Measurements from ENCODE around the gene CSF2RB. TPM values are rescaled to one million over a fixed set of nuclear protein-coding genes. Genes with fewer than 3 reads are reported as not detected.

The CSF2RB gene
- total and polyA plus RNA-seq, 11 donors = 0.69 to 39.4 (median 2.3) TPM

GRCh38 chr22:36934418-36935312 lies 21.2 kb downstream of the CSF2RB start:
- H3K9me3 ChIP-seq = no peaks in the 10 kb centered on the region
- H3K27ac ChIP-seq = no peak overlapping the region
- H3K27me3 ChIP-seq = no peaks in the 10 kb centered on the region
- H3K4me1 ChIP-seq = peaks cover 0 to 10% (median 0%) of the 10 kb centered on the region in 12 donors
- intact Hi-C loops (cut with DNase I) = no loop called here
- no peak overlapping the region for H3K4me3 ChIP-seq
- TF ChIP-seq POLR2A (IDR thresholded peaks at IDR 0.05) (no peak), CTCF (IDR thresholded peaks at IDR 0.05) (no peak)
- no peak for ATAC-seq
- DNase-seq = no peak
- 88 to 92% (median 90%) methylated on average over 10 of the region's 10 CpGs for WGBS, 4 donors
- peaks cover 0 to 63% (median 0%) of the 10 kb centered on the region in 9 donors for H3K36me3 ChIP-seq

- Histone ChIP-seq H3K9me3 (no peaks in the 10 kb centered on the region), H3K27ac (no peak overlapping the region), H3K4me1 (peaks cover 0 to 10% (median 0%) of the 10 kb centered on the region in 12 donors), H3K4me3 (no peak overlapping the region), H3K36me3 (peaks cover 0 to 57% (median 0%) of the 10 kb centered on the region in 9 donors), H3K27me3 (no peaks in the 10 kb centered on the region)
- intact Hi-C loops (cut with DNase I) = no loop called here
- TF ChIP-seq CTCF (IDR thresholded peaks at IDR 0.05) (no peak), POLR2A (IDR thresholded peaks at IDR 0.05) (no peak)
- DNase-seq (no peak), ATAC-seq (no peak)
- WGBS, 4 donors = 77 to 92% (median 90%) methylated on average over 4 to 7 of the region's 7 CpGs
Measured at GRCh38 chr22:36935313-36935610, 21.8 kb downstream of the CSF2RB start.

- no peak overlapping the region for H3K4me3 ChIP-seq
- ATAC-seq = no peak
- peaks cover 0 to 10% (median 0%) of the 10 kb centered on the region in 12 donors for H3K4me1 ChIP-seq
- peaks cover 0 to 52% (median 0%) of the 10 kb centered on the region in 9 donors for H3K36me3 ChIP-seq
- DNase-seq = no peak
- H3K9me3 ChIP-seq = no peaks in the 10 kb centered on the region
- WGBS, 4 donors = 79 to 91% (median 85%) methylated on average over 2 to 3 of the region's 3 CpGs
- TF ChIP-seq POLR2A (IDR thresholded peaks at IDR 0.05) = no peak
- no peak for TF ChIP-seq CTCF (IDR thresholded peaks at IDR 0.05)
- H3K27me3 ChIP-seq = no peaks in the 10 kb centered on the region
- H3K27ac ChIP-seq = no peak overlapping the region
- intact Hi-C loops (cut with DNase I) = no loop called here
Measured at GRCh38 chr22:36935694-36936093, 22.3 kb downstream of the CSF2RB start.

- H3K27me3 ChIP-seq = no peaks in the 10 kb centered on the region
- no peak for DNase-seq
- H3K4me1 ChIP-seq = peaks cover 0 to 10% (median 0%) of the 10 kb centered on the region in 12 donors
- intact Hi-C loops (cut with DNase I) = no loop called here
- ATAC-seq = peak in 3 of 4 donors; percentile 31 to 57 (median 45)
- TF ChIP-seq POLR2A (IDR thresholded peaks at IDR 0.05) = no peak
- TF ChIP-seq CTCF (IDR thresholded peaks at IDR 0.05) = no peak
- H3K27ac ChIP-seq = no peak overlapping the region
- peaks cover 0 to 45% (median 0%) of the 10 kb centered on the region in 9 donors for H3K36me3 ChIP-seq
- H3K4me3 ChIP-seq = no peak overlapping the region
- WGBS, 4 donors = 79 to 82% (median 79%) methylated on average over 16 to 20 of the region's 20 CpGs
- no peaks in the 10 kb centered on the region for H3K9me3 ChIP-seq
Measured at GRCh38 chr22:36936362-36937116, 23.1 kb downstream of the CSF2RB start.
